Fibroblast of skin of left quadriceps (primary cell): Measurements from ENCODE around the gene DYNLT4.
"Not testable (repeated sequence)": the region's sequence is repeated elsewhere in the genome, so short reads cannot be mapped to it uniquely, and the experiment has no call there.

Experiments used
- DNase-seq, 2 experiments: peaks; one replicate each; pipeline ENCODE4 v3.0.0-alpha.2; 2013; ENCODE audit warnings: low read depth in 2 of 2

Gene DYNLT4

DNA sequence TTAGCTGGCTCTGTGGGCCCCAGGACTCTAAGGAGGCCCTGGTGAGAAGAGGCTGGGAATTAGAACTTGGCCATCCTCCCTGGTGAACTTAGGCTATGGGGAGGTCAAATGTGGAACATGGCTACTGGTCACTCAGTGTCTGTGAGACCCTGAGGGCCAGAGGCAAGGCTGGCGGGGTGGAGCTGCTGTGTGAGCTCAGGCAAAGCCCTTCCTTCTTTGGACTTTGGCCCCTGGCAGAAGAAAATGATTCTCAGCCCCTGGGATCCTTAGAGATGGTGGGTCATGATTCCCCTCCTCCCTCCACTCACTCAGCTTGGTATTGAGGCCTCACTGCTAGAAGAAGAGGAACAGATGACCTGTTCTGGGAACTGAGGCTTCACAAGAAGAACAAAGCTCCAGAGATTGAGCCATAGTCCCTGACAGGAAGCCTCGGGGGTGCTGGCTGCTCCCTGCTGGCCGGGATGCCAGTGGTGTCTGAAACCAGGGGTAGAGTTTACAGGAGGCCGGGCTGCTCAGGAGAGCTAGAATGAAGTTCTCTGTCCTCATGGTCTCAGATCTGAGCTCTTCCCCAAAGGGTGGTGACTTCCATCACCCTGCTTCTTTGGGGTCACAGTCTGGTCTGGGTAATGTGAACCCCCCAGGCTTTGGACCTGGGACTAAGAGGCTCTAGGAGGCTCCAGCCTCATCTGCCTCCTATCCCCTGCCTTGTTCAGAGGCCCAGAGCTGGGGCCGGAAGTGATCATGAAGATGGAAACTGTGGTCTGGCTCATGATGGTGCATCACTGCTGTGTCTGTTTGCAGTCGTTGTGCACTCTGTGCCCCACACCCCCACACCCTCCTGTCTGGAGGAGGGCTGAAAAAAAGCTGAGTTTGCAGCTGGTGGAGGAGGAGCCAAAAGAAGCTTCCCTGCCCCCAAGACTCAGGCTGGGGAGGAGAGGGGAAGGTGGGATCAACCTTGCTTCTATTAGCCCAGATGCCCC, 2.1 kb upstream of the DYNLT4 start:
- DNase-seq: no peak

DNA sequence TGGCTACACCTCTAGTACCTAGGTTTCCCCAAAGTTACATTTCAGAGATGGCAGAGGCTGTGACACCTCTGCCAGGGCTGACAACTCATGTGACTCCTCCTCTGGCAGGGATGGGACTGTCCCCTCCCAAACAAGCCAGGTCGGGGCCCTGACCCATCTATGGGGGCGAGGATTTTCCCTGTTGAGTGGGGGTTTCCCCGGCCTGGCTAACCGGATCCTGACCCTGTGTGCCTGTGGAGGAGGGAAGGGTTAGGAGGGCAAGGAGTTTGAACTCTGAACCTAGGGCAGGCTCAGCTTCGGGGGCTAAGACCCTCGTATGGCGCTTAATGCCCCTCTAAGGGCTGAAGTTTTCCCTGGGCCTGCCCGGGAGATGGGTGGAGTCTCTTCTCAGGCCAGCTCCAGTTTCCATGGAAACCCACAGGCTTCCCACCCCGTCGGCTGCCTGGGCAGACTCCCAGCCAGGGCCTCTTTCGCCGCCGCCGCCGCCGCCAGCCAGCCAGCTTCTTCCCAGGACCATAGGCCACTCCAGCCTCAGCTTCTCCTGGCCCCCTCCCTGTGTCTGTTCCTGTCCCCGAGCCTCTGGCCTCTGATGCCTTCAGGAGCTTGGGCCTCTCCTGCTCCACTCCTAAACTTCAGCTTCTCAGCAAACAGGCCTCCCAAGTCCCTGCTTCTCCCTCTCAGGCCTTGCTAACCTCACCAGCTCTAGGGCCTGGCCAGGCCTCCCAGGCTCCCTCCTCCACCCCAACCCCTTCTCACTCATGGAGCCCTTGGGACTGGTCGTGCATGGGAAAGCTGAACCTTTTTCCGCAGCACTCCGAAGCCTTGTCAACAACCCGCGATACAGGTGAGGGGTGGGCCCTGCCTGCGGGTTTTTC, 1.1 kb upstream of the DYNLT4 start, which contains the start of gene BTBD19:
Gene BTBD19, plus strand, starts transcription at position 461 of the 875 bp plus-strand sequence. Its CDS starts 298 bp downstream, at position 759.
- peak; percentile 68 to 69 for DNase-seq

- peak; percentile 97 for DNase-seq
Observed at GRCh38 chr1:44807364-44808062, 362 bp upstream of the DYNLT4 start.

- no peak for DNase-seq
Observed at GRCh38 chr1:44806025-44806703, 987 bp downstream of the DYNLT4 start.

- no peak for DNase-seq
Observed at GRCh38 chr1:44805311-44806024, 1.7 kb downstream of the DYNLT4 start.

DNA sequence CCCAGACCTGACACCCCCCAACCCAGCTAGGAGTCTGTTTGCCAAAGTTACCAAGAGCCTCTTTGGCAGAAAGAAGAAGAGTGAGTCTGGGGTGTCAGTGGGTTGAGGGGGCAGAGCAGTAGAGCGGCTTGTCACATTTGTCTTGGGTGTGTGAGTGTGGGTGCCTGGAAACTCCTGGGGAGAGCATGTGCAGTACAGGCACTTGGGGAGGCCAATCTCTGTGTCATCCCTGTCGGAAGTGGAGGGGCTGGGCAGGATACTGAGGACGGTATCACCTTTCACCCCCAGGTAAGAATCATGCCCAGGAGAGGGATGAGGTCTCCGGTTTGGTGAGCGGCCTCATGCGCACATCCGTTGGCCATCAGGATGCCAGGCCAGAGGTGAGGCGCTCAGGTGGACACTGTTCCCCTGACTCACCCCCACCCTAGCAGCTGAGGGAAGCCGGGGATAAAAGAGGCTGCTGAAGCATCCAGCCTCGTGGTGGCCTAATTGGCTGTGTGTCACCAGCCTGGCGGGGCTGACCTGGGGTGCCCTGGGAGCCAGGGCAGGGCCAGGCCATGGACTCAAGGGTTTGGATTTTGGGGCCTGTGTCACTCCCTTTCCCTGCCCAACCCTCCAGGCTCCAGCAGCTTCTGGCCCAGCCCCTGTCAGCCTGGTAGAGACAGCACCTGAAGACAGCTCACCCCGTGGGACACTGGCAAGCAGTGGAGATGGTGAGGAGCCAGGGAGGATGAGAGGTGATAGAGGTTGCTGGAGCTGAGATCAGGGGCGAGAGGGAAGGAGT, 3.6 kb downstream of the DYNLT4 start:
- no peak for DNase-seq

DNA sequence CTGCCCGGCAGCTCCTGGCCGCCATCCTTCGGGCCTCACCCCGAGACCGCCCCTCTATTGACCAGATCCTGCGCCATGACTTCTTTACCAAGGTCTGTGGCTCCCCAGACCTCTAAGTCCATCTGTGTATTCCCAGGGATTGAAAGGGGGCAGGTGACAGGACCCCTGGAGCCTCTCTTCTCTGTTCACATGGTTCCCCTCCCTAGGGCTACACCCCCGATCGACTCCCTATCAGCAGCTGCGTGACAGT, 4.2 kb downstream of the DYNLT4 start:
- no peak for DNase-seq

GRCh38 chr1:44802306-44803061, 4.7 kb downstream of the DYNLT4 start:
- DNase-seq: no peak

GRCh38 chr1:44801491-44802305, 5.5 kb downstream of the DYNLT4 start:
- no peak for DNase-seq

- peak; percentile 93 to 94 for DNase-seq
Observed at GRCh38 chr1:44799770-44800584, 7.2 kb downstream of the DYNLT4 start, which contains the start of gene PLK3. TSS of gene PLK3 (plus strand) at chr1:44800377. CDS start at chr1:44800464, 87 bp downstream.

DNA sequence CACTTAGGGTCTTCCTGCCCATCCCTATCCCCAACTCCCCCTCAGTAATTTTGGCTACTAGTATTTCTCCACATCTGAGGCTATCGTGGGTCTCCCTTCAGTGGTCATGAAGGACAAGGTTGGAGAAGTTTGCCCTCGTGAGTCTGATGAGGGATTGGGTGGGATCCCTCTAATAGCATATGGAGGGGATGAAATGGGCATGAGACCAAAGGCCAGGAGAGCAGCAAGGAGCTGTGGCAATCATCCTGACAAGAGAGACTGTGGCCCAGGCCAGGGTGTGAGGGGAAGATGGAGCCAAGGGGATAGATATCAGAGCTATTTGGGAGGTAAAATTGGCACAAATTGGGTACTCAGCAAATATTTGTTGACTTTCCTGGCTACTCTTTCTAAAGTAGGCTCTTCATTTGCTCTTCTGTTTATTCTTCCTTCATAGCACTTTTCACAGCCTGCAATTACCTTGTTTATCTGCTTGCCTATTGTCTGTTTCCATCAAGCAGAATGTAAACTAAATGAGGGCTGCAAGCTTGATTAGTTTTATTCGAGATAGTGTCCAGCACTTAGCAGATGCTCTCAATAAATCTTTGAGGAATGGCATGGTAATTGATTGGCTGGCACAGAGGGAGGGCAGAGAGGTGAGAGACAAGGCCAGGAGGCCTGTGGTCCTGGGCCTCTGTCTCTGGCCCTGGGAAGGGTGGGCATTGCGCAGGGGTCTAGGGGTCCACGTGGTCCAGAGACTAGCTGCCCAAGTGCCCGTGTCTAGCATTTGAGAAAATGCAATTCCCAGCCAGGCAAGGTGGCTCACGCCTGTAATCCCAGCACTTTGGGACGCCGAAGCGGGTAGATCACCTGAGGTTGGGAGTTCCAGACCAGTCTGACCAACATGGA, 8.4 kb downstream of the DYNLT4 start:
- no peak for DNase-seq

DNA sequence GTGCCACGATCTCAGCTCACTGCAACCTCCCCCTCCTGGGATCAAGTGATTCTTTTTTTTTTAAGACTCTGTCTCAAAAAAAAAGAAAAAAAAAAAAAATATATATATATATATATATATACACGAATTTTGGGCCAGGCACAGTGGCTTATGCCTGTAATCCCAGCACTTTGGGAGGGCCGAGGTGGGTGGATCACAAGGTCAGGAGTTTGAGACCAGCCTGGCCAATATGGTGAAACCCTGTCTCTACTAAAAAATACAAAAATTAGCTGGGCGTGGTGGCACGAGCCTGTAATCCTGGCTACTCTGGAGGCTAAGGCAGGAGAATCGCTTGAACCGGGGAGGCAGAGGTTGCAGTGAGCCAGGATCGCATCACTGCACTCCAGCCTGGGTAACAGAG, 9.3 kb downstream of the DYNLT4 start:
- DNase-seq: not testable (repeated sequence)

DNA sequence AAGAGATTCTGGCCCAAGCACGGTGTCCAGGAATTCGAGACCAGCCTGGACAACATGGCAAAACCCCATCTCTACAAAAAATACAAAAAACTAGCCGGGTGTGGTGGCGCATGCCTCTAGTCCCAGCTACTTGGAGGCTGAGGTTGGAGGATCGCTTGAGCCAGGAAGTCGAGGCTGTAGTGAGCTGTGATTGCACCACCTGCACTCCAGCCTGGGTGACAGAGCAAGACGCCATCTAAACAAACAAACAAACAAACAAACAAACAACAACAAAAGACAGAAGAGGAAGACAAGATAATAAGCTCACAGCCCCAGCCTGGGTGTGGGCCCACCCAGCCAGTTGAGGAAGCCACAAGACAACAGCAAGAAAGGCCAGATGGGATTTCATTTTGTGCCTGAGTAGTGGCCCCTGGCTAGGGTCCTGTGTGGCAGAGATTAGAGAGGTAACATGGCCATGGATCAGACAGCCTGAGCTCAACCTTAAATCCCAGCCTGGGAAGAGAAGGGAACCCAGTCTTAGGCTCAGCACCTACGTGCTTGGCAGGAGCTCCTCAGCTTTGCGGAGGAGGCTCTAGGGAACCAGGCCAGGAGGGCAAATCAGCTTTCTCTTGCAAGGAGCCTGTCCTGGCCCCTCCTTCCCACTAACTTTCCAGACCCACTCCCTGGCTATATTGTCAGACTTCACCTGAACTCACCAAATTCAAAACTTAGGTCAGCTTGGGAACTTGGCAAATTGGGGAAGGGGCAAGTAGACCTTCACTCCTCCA, 14.2 kb downstream of the DYNLT4 start:
- no peak for DNase-seq

- no peak for DNase-seq
Observed at GRCh38 chr1:44790968-44791801, 16.0 kb downstream of the DYNLT4 start.
